ENCODE results near the gene BRD7. TPM values are rescaled to one million over a fixed set of nuclear protein-coding genes. Genes with fewer than 3 reads are reported as not detected.

The BRD7 gene
- total and polyA plus RNA-seq, 7 experiments from 2014 or later: 34.5 to 91.1 (median 84.4) TPM

DNA sequence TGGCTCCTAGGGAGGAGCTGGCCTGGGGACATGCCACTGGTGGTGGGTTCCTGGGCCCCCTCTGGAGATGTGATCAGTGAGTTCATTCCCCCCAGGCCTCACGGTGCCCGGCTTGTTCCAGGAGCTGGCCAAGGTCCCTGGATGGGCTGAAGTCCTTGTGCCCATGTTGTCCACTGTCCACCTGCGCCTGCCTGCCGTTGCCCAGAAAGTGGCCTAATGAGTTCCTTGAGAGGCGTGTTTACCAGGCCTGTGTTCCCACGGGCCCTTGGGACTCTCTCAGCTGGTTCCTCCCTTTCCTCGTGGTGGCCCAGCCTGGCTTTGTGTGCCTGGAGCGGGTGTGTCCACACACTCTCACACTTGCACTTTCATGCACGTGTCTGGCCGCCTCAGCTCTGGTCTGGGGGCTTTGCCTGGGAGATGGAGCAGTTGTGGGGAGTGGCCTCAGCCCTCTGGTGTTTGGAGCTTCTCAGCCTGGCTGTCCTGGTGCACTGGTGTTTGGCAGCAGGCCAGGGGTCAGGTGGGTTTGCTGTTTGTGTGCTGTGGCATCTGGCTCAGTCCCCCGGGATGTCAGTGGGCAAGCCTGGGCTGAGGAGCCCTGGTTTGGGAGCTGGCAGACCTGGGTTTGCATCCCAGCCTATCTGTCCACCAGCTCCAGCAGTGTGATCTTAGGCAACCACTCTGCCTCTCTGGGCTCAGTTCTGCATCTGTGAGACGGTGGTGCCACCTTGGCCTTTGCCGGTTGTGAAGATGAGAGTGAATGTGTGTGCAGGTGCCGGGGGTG is 84.5 kb downstream of the BRD7 start:
- ChIA-PET POLR2A (interaction anchor here (0.7 to 14.6 kb wide), 4 partner anchors 18 to 88 kb away, joined by 3 to 257 read pairs (median 4); partner anchors contain the start of gene ADCY7), CTCF (interaction anchor here (0.7 to 4.0 kb wide), 4 partner anchors 9 to 39 kb away, joined by 3 to 15 read pairs (median 6); partner anchors contain the start of gene ADCY7)
- Histone ChIP-seq H3K9me3 (ENCODE audit: control insufficient read depth in 2 of 3, low read length in 3 of 3) (peaks cover 0 to 6% (median 0%) of the 10 kb centered on the region in 3 experiments), H3K36me3 (ENCODE audit: control insufficient read depth in 2 of 3, insufficient read depth in 3 of 3, low read length in 3 of 3) (peaks cover 0 to 28% (median 11%) of the 10 kb centered on the region in 3 experiments), H3K4me3 (ENCODE audit: low read length) (peak overlapping the region; percentile 2), H3K27me3 (ENCODE audit: control insufficient read depth in 2 of 2, insufficient read depth in 2 of 2, low read length in 2 of 2) (no peaks in the 10 kb centered on the region), H3K4me1 (ENCODE audit: control insufficient read depth in 2 of 2, insufficient read depth in 2 of 2, low read length in 2 of 2) (peaks cover 63 to 66% of the 10 kb centered on the region in 2 donors), H3K27ac (ENCODE audit: low read depth, low read length) (peak overlapping the region; percentile 59)
- intact Hi-C loops (cut with micrococcal nuclease): no loop called here
- H3K9me3 Mint-ChIP-seq: peaks cover 0 to 2% (median 0%) of the 10 kb centered on the region in 11 donors
- no peaks in the 10 kb centered on the region for H3K27me3 Mint-ChIP-seq
- H3K27ac Mint-ChIP-seq: peak overlapping the region; percentile 74 to 91 (median 84)
- H3K4me1 Mint-ChIP-seq: peaks cover 58 to 87% (median 74%) of the 10 kb centered on the region in 7 donors
- peak in 3 of 9 donors; percentile 33 to 39 (median 35) for DNase-seq
- no peak for ATAC-seq
- peaks cover 0 to 42% (median 23%) of the 10 kb centered on the region in 5 donors for H3K36me3 Mint-ChIP-seq
- peak overlapping the region in 9 of 10 donors; percentile 65 to 93 (median 79) for H3K4me3 Mint-ChIP-seq

GRCh38 chr16:50282955-50283631 is 85.7 kb downstream of the BRD7 start:
- intact Hi-C loops (cut with micrococcal nuclease): loop anchor here in 1 of 2 donors (1.0 kb wide), 1 partner anchor 17 kb away; the partner anchor contains the start of gene ADCY7
- Histone ChIP-seq H3K27ac (ENCODE audit: low read depth, low read length) (peak overlapping the region; percentile 59), H3K4me1 (ENCODE audit: control insufficient read depth in 2 of 2, insufficient read depth in 2 of 2, low read length in 2 of 2) (peaks cover 75 to 79% of the 10 kb centered on the region in 2 donors), H3K36me3 (ENCODE audit: control insufficient read depth in 2 of 3, insufficient read depth in 3 of 3, low read length in 3 of 3) (peaks cover 0 to 17% (median 4%) of the 10 kb centered on the region in 3 experiments), H3K27me3 (ENCODE audit: control insufficient read depth in 2 of 2, insufficient read depth in 2 of 2, low read length in 2 of 2) (no peaks in the 10 kb centered on the region), H3K4me3 (ENCODE audit: low read length) (no peak overlapping the region), H3K9me3 (ENCODE audit: control insufficient read depth in 2 of 3, low read length in 3 of 3) (peaks cover 0 to 6% (median 0%) of the 10 kb centered on the region in 3 experiments)
- Mint-ChIP-seq H3K4me1 (peaks cover 63 to 90% (median 84%) of the 10 kb centered on the region in 7 donors), H3K27ac (peak overlapping the region in 8 of 9 donors; percentile 77 to 93 (median 86)), H3K27me3 (no peaks in the 10 kb centered on the region), H3K36me3 (peaks cover 0 to 46% (median 15%) of the 10 kb centered on the region in 5 donors), H3K9me3 (peaks cover 0 to 2% (median 0%) of the 10 kb centered on the region in 11 donors), H3K4me3 (peak overlapping the region in 9 of 10 donors; percentile 75 to 93 (median 81))
- ATAC-seq: no peak
- no peak for DNase-seq
- POLR2A ChIA-PET: interaction anchor here (0.6 to 14.6 kb wide), 5 partner anchors 10 to 426 kb away, joined by 3 to 257 read pairs (median 4); partner anchors contain the start of gene ADCY7
- CTCF ChIA-PET: interaction anchor here (0.6 to 4.0 kb wide), 5 partner anchors 8 to 43 kb away, joined by 3 to 15 read pairs (median 3); partner anchors contain the start of gene ADCY7

GRCh38 chr16:50282010-50282538 is 86.7 kb downstream of the BRD7 start:
- ChIA-PET CTCF (interaction anchor here (0.6 to 2.3 kb wide), 4 partner anchors 9 to 63 kb away, joined by 3 to 8 read pairs (median 4); no protein-coding TSS in a partner anchor), POLR2A (interaction anchor here (0.6 to 14.6 kb wide), 5 partner anchors 11 to 45 kb away, joined by 3 to 257 read pairs (median 4); partner anchors contain the start of gene ADCY7)
- peaks cover 80 to 89% of the 10 kb centered on the region in 2 donors for H3K4me1 ChIP-seq (ENCODE audit: control insufficient read depth in 2 of 2, insufficient read depth in 2 of 2, low read length in 2 of 2)
- Mint-ChIP-seq H3K27me3 (no peaks in the 10 kb centered on the region), H3K4me1 (peaks cover 70 to 96% (median 87%) of the 10 kb centered on the region in 7 donors), H3K27ac (peak overlapping the region; percentile 73 to 93 (median 85)), H3K4me3 (peak overlapping the region; percentile 75 to 93 (median 80)), H3K9me3 (peaks cover 0 to 2% (median 0%) of the 10 kb centered on the region in 11 donors), H3K36me3 (peaks cover 0 to 54% (median 15%) of the 10 kb centered on the region in 5 donors)
- intact Hi-C loops (cut with micrococcal nuclease): loop anchor here in 1 of 2 donors (1.0 kb wide), 1 partner anchor 16 kb away; the partner anchor contains the start of gene ADCY7
- DNase-seq (peak in 6 of 9 donors; percentile 10 to 52 (median 38)), ATAC-seq (peak; percentile 86)
- H3K9me3 ChIP-seq (ENCODE audit: control insufficient read depth in 2 of 3, low read length in 3 of 3): peaks cover 0 to 6% (median 0%) of the 10 kb centered on the region in 3 experiments
- peaks cover 0 to 10% (median 0%) of the 10 kb centered on the region in 3 experiments for H3K36me3 ChIP-seq (ENCODE audit: control insufficient read depth in 2 of 3, insufficient read depth in 3 of 3, low read length in 3 of 3)
- no peaks in the 10 kb centered on the region for H3K27me3 ChIP-seq (ENCODE audit: control insufficient read depth in 2 of 2, insufficient read depth in 2 of 2, low read length in 2 of 2)
- peak overlapping the region; percentile 59 for H3K27ac ChIP-seq (ENCODE audit: low read depth, low read length)
- H3K4me3 ChIP-seq (ENCODE audit: low read length): peak overlapping the region; percentile 56

DNA sequence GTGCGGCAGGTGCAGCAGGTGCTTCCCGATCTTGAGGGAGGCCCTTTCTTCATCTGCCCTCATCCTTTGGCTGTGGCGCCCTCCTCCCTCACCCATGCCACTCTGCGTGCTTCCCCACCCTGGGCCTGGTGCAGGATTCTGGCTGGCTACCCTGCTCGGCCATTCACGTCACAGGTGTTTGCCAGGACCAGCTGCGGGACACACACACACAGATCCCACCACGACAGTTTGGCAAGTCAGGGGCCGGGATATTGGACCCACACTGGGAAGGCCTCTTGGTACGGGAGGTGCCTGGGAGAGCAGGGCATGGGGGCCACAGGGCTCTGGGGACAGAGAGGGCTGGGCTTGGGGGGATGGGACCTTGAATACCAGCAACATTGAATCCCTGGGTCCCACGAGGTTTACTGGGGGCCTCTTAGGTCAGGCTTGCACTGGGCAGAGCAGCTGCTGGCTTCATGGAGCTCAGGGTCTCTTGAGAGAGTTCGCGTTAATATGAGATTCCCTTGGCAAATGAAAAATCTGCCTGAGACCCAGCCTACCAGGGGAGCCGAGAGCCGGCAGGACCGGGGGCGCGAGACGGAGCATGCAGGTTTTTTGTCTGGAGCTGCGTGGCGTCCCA is 87.3 kb downstream of the BRD7 start:
- CTCF ChIA-PET: interaction anchor here (1.1 to 2.3 kb wide), 3 partner anchors 8 to 45 kb away, joined by 3 to 8 read pairs (median 4); no protein-coding TSS in a partner anchor
- Histone ChIP-seq H3K36me3 (ENCODE audit: control insufficient read depth in 2 of 3, insufficient read depth in 3 of 3, low read length in 3 of 3) (peaks cover 0 to 4% (median 0%) of the 10 kb centered on the region in 3 experiments), H3K9me3 (ENCODE audit: control insufficient read depth in 2 of 3, low read length in 3 of 3) (peaks cover 0 to 2% (median 0%) of the 10 kb centered on the region in 3 experiments), H3K27ac (ENCODE audit: low read depth, low read length) (peak overlapping the region; percentile 59), H3K4me3 (ENCODE audit: low read length) (peak overlapping the region; percentile 56), H3K27me3 (ENCODE audit: control insufficient read depth in 2 of 2, insufficient read depth in 2 of 2, low read length in 2 of 2) (no peaks in the 10 kb centered on the region), H3K4me1 (ENCODE audit: control insufficient read depth in 2 of 2, insufficient read depth in 2 of 2, low read length in 2 of 2) (peaks cover 85 to 93% of the 10 kb centered on the region in 2 donors)
- Mint-ChIP-seq H3K4me1 (peaks cover 72 to 99% (median 90%) of the 10 kb centered on the region in 7 donors), H3K27me3 (no peaks in the 10 kb centered on the region), H3K4me3 (peak overlapping the region; percentile 47 to 93 (median 80)), H3K36me3 (peaks cover 0 to 55% (median 12%) of the 10 kb centered on the region in 5 donors), H3K27ac (peak overlapping the region; percentile 48 to 93 (median 78)), H3K9me3 (peaks cover 0 to 2% (median 0%) of the 10 kb centered on the region in 11 donors)
- POLR2A ChIA-PET: interaction anchor here (0.6 to 14.6 kb wide), 4 partner anchors 15 to 46 kb away, joined by 3 to 257 read pairs (median 3); partner anchors contain the start of gene ADCY7
- DNase-seq (no peak), ATAC-seq (no peak)
- intact Hi-C loops (cut with micrococcal nuclease): loop anchor here in 1 of 2 donors (1.0 kb wide), 1 partner anchor 15 kb away; the partner anchor contains the start of gene ADCY7

GRCh38 chr16:50280932-50281331 is 87.9 kb downstream of the BRD7 start:
- Histone ChIP-seq H3K4me3 (ENCODE audit: low read length) (peak overlapping the region; percentile 56), H3K27ac (ENCODE audit: low read depth, low read length) (peak overlapping the region; percentile 59), H3K9me3 (ENCODE audit: control insufficient read depth in 2 of 3, low read length in 3 of 3) (no peaks in the 10 kb centered on the region), H3K4me1 (ENCODE audit: control insufficient read depth in 2 of 2, insufficient read depth in 2 of 2, low read length in 2 of 2) (peaks cover 89 to 95% of the 10 kb centered on the region in 2 donors), H3K36me3 (ENCODE audit: control insufficient read depth in 2 of 3, insufficient read depth in 3 of 3, low read length in 3 of 3) (no peaks in the 10 kb centered on the region), H3K27me3 (ENCODE audit: control insufficient read depth in 2 of 2, insufficient read depth in 2 of 2, low read length in 2 of 2) (no peaks in the 10 kb centered on the region)
- Mint-ChIP-seq H3K36me3 (peaks cover 0 to 50% (median 9%) of the 10 kb centered on the region in 5 donors), H3K4me1 (peaks cover 75 to 100% (median 87%) of the 10 kb centered on the region in 7 donors), H3K27ac (peak overlapping the region; percentile 48 to 93 (median 85)), H3K27me3 (no peaks in the 10 kb centered on the region), H3K9me3 (peaks cover 0 to 2% (median 0%) of the 10 kb centered on the region in 11 donors), H3K4me3 (peak overlapping the region; percentile 47 to 93 (median 80))
- CTCF ChIA-PET: interaction anchor here (0.6 to 2.3 kb wide), 3 partner anchors 13 to 71 kb away, joined by 3 to 8 read pairs (median 3); no protein-coding TSS in a partner anchor
- DNase-seq: no peak
- POLR2A ChIA-PET: interaction anchor here (1.0 to 14.6 kb wide), 2 partner anchors 15 to 47 kb away, joined by 3 to 257 read pairs; partner anchors contain the start of gene ADCY7
- no peak for ATAC-seq
- intact Hi-C loops (cut with micrococcal nuclease): no loop called here
